ENCODE results near the gene DUS1L. TPM values are rescaled to one million over a fixed set of nuclear protein-coding genes. Genes with fewer than 3 reads are reported as not detected.

DUS1L gene
- total and polyA plus RNA-seq, 2 experiments from 2014 or later = 66.0 to 122 TPM

GRCh38 chr17:82012261-82012639 is 53.4 kb downstream of the DUS1L start:
- Mint-ChIP-seq H3K4me3 (no peak overlapping the region), H3K9me3 (no peaks in the 10 kb centered on the region), H3K4me1 (no peaks in the 10 kb centered on the region), H3K36me3 (ENCODE audit: low read depth) (no peaks in the 10 kb centered on the region), H3K27ac (no peak overlapping the region), H3K27me3 (ENCODE audit: insufficient read depth, low read depth, poor library complexity) (peaks cover 5% of the 10 kb centered on the region)
- H3K36me3 ChIP-seq (ENCODE audit: insufficient read depth) = no peaks in the 10 kb centered on the region
- no peak for TF ChIP-seq EZH2 (IDR thresholded peaks at IDR 0.05; ENCODE audit: low read depth, unreplicated experiment)
- no peak for TF ChIP-seq ZNF114 (CRISPR knock-in tag; IDR thresholded peaks at IDR 0.05)
- TF ChIP-seq JUNB (IDR thresholded peaks at IDR 0.05; ENCODE audit: unreplicated experiment) = no peak
- TF ChIP-seq ZNF462 (CRISPR knock-in tag; IDR thresholded peaks at IDR 0.05) = no peak
- no peak for TF ChIP-seq ZNF331 (CRISPR knock-in tag; IDR thresholded peaks at IDR 0.05; ENCODE audit: low read depth)
- TF ChIP-seq STAT1 (IDR thresholded peaks at IDR 0.05; ENCODE audit: unreplicated experiment) = no peak
- TF ChIP-seq POLR2AphosphoS5 (IDR thresholded peaks at IDR 0.05; ENCODE audit: low read depth) = no peak
- TF ChIP-seq REST (IDR thresholded peaks at IDR 0.05; ENCODE audit: unreplicated experiment) = no peak
- no peak for ATAC-seq
- DNase-seq (ENCODE audit: low spot score) = no peak
- no peak overlapping the region for H3K4me2 ChIP-seq
- H3K79me2 ChIP-seq (replicated peaks; ENCODE audit: insufficient read depth) = no peaks in the 10 kb centered on the region
- H2AFZ ChIP-seq = no peak overlapping the region
- no peaks in the 10 kb centered on the region for H4K20me1 ChIP-seq (replicated peaks; ENCODE audit: insufficient read depth)
- no peak overlapping the region for H3K4me3 ChIP-seq
- no peaks in the 10 kb centered on the region for H3K27me3 ChIP-seq (ENCODE audit: insufficient read depth)
- no peaks in the 10 kb centered on the region; the same call in 1 of the 2 replicates for H3K4me1 ChIP-seq (ENCODE audit: insufficient read depth)
- no peaks in the 10 kb centered on the region for H3K9me2 ChIP-seq (ENCODE audit: insufficient read depth)
- H3F3A ChIP-seq (replicated peaks; ENCODE audit: low read depth) = no peaks in the 10 kb centered on the region
- H3K27ac ChIP-seq (ENCODE audit: low read depth) = no peak overlapping the region

All from GM23338 (cell line).